Coronary artery (tissue), 2 donors: ENCODE data around the gene NBAS.

ENCODE experiments used
- DNase-seq: peaks from one replicate; pipeline ENCODE4 v3.0.0-alpha.2; 2017; ENCODE audit warnings: low spot score
- H3K27ac ChIP-seq, 2 donors: fragments of 200-600 bp; sonication (generic); one replicate each; pipeline ENCODE4 v1.5.1; 2016 to 2019
- H3K4me3 ChIP-seq: fragments of 200-600 bp; sonication (generic); 2 replicates; pipeline ENCODE4 v1.5.1; 2016; ENCODE audit warnings: mild to moderate bottlenecking, moderate library complexity
- TF ChIP-seq, protein P1 (sequence below): fragments of 200-600 bp; sonication (generic); IDR thresholded peaks from one replicate; pipeline ENCODE4 v1.5.1; 2019; ENCODE audit warnings: antibody characterized with exemption

NBAS gene

DNA sequence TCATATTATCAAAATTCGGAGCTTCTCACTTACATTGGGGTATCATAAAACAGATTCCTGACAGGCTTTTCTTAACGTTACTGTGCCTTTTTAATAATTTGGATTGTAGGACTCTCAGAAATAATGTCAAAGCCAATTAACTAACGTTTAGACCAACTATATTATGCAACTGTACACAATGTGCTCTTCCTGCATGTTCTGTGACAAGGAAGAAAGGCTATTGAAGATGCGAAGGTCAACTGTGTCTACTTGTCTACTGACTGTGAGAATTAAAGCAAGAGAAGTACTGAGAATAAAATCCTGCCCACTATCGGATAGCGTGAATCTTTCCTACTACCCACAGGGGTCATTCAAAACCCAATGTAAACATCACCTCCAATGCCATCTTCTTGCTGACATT lies 393.0 kb downstream of the NBAS start:
- Histone ChIP-seq H3K4me3 (no peak overlapping the region), H3K27ac (no peak overlapping the region)
- TF ChIP-seq, protein P1, sequence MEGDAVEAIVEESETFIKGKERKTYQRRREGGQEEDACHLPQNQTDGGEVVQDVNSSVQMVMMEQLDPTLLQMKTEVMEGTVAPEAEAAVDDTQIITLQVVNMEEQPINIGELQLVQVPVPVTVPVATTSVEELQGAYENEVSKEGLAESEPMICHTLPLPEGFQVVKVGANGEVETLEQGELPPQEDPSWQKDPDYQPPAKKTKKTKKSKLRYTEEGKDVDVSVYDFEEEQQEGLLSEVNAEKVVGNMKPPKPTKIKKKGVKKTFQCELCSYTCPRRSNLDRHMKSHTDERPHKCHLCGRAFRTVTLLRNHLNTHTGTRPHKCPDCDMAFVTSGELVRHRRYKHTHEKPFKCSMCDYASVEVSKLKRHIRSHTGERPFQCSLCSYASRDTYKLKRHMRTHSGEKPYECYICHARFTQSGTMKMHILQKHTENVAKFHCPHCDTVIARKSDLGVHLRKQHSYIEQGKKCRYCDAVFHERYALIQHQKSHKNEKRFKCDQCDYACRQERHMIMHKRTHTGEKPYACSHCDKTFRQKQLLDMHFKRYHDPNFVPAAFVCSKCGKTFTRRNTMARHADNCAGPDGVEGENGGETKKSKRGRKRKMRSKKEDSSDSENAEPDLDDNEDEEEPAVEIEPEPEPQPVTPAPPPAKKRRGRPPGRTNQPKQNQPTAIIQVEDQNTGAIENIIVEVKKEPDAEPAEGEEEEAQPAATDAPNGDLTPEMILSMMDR: no peak
- no peak for DNase-seq

DNA sequence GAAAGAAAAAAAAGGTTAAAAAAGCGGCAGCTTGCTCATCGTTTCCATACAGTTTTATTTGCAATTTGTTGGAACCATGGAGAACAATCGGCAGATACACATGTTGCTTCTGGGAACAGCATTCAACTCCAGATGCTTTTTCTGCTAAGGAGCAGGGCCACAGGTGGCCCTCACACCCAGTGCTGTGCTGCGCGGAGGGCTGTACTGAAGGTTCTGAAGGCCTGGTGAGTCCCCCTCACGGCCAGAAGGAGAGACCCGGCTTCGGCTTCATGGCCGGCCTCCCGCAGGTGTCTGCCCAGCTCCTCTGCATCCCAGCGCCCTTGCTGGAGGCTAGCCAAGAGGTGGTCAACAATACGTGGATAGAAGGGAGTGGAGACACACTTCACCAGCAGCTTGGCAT lies 394.3 kb downstream of the NBAS start:
- TF ChIP-seq, protein P1: no peak
- DNase-seq: peak; percentile 53
- no peak overlapping the region for H3K4me3 ChIP-seq
- H3K27ac ChIP-seq: no peak overlapping the region

DNA sequence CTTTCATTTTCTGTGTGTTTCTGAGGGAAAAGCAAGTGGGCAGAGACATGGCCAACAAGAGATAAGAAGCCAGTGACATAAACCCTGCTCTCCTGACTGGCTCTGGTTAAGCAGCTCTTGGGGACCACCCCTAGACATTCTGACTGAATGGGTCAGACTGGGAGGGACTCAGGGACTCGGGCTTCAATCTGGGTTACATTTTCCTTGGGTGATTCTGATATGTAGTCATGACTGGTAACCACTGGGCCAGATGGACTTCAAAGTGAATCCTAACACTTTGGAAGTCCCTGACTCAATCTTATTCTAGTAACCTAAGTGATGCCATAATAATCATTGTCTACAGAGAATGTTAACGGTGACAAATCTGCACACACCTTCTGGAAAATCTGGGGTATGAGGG lies 397.8 kb downstream of the NBAS start:
- TF ChIP-seq, protein P1: no peak
- H3K4me3 ChIP-seq: no peak overlapping the region
- no peak for DNase-seq
- H3K27ac ChIP-seq: no peak overlapping the region

DNA sequence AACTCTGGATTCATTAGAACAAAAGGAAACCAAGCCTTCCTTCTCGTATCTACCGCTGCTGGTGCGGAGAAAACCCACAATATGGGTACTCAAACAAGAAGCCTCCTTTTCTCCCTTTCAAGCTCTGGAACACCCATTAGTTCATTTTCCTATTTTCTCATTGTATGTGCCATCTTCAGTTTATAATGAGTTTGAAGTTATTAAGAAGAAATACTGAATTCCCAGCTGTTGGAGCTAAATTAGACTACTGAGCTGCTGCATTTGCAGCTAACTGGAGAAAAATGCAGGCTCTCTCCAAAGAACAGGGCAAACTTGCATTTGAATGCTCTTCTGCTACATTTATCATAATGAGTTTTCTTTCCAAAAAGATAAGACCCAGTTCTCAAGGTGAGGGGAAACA lies 398.5 kb downstream of the NBAS start:
- H3K27ac ChIP-seq: no peak overlapping the region

DNA sequence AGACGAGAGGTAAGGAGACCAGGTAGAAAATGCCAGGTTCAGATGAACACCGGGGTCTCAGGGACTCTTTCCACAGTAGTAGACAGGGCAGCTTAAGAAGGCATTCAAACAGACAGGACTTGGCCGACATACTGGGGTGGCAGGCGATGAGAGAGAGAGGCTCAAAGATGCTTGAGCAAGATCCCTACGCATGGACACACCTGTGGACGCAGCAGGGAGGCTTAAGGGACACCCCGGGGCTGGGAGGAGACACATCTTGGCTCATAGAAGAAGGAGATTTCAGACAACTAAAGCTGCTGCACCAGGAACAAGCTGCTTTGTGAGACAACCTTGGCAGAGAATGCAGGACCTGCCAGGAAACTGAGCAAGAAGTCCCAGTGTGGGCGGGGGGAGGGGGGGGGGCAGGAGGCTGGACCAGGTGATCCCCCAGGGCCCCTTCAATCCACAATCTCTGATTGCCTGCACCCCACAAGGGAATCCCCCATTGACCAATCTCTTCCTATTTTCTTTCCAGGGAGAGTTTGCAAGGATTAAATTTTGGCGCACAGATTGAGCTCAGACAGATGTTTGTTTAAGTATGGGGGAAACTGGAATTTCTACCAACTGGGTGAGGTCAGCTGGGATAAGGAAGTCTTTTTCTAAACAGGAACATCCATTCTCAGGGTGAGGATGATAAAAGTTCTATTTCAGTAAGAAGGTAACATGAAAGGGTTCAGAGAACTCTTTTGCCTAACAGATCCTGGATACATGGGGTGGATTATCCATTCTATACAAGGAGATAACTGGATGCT lies 400.7 kb downstream of the NBAS start:
- DNase-seq: peak; percentile 62
- TF ChIP-seq, protein P1: no peak
- Histone ChIP-seq H3K27ac (no peak overlapping the region), H3K4me3 (no peak overlapping the region)

More for the DNA sequence above, 398.5 kb downstream of the NBAS start:
- H3K4me3 ChIP-seq: no peak overlapping the region
- DNase-seq: no peak
- TF ChIP-seq, protein P1: no peak

DNA sequence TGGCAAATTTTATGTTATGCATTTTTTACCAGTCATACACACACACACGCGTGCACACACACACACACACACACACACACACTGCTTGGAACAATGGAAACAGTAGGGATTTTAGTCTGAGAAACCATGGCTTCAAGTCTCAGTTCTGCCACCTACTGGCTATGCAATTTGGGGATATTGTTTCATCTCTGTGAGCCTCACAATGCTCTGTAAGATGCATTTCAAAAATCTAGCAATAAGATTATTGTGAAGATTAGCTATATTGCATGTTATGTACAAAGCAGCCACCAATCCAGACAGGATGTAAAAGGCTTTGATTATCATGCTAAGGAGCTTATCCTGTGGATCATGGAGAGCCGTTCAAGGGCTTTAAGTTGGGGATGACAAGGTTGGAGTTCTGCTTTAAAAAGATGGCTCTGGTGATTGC lies 401.4 kb downstream of the NBAS start:
- DNase-seq: no peak
- Histone ChIP-seq H3K27ac (no peak overlapping the region), H3K4me3 (no peak overlapping the region)
- TF ChIP-seq, protein P1: no peak

DNA sequence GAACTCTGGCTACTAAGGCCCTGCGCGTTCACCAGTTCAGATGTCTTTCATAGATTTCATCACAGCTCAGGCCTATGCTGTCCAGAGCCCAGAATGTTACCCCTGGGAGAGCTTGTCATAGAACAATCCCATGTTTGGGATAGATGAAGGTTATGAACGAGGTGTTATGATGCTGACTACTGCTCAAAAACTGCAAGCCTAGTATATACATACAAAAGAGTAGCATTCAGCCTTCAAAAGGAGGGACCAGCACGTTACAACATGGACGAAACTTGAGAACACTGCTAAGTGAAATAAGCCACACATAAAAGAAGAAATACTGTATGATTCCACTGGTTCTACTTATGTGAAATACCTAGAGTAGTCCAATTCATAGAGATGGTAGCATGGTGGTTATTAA lies 401.9 kb downstream of the NBAS start:
- Histone ChIP-seq H3K27ac (no peak overlapping the region), H3K4me3 (no peak overlapping the region)
- DNase-seq: no peak
- TF ChIP-seq, protein P1: no peak
